ENCODE data around the gene LRRC8A. TPM values are rescaled to one million over a fixed set of nuclear protein-coding genes. Genes with fewer than 3 reads are reported as not detected.
"Not testable (repeated sequence)": the region's sequence is repeated elsewhere in the genome, so short reads cannot be mapped to it uniquely, and the experiment has no call there.

Gene LRRC8A
- total and polyA plus RNA-seq, 12 donors = 13.2 to 45.1 (median 19.6) TPM

DNA sequence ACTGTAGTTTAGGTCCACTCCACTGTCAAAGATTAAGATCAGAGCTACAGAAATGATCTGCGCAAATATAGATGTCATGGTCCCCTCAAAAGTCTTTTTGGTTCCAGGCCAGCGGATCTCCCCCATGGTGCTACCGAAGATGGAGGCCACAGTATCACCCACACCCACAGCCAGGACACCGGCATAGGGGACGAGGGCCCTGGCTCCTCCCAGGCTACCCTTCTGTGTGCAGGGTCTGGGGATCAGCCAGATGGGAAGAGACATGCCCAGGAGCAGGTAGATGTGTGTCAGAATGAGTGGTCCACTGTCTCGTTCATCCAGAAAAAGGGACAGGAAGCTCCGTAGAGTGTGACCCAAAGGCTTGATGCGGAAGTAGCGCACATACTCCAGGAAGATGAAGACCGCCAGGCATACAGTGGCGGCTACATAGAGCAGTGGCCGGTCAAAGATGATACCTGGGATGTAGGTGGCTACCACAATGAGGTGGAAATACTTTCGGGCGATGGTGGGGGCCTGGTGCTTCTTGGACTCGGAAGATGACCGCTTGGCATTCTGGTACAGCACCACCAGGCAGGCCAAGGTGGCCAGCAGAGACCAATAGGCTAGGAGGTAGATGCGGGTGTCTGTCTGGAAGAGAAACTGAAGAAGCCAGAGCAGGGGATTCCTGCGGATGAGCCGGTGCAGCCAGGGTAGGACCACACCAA is 64.0 kb downstream of the LRRC8A start:
- Histone ChIP-seq H3K4me3 (peak overlapping the region in 3 of 10 donors; percentile 77 to 90 (median 79)), H3K36me3 (peaks cover 0 to 58% (median 7%) of the 10 kb centered on the region in 9 donors), H3K9me3 (no peaks in the 10 kb centered on the region), H3K4me1 (peaks cover 9 to 62% (median 39%) of the 10 kb centered on the region in 9 donors), H3K27me3 (no peaks in the 10 kb centered on the region), H3K27ac (peak overlapping the region in 1 of 10 donors; percentile 96)
- ATAC-seq (no peak), DNase-seq (no peak)
- intact Hi-C loops (cut with DNase I) = loop anchor here in 1 of 10 donors (10.0 kb wide), 1 partner anchor 261 kb away; the partner anchor contains the start of gene SET
- WGBS, 2 donors = 96 to 97% methylated on average over 19 of the region's 19 CpGs
- TF ChIP-seq, protein P1, sequence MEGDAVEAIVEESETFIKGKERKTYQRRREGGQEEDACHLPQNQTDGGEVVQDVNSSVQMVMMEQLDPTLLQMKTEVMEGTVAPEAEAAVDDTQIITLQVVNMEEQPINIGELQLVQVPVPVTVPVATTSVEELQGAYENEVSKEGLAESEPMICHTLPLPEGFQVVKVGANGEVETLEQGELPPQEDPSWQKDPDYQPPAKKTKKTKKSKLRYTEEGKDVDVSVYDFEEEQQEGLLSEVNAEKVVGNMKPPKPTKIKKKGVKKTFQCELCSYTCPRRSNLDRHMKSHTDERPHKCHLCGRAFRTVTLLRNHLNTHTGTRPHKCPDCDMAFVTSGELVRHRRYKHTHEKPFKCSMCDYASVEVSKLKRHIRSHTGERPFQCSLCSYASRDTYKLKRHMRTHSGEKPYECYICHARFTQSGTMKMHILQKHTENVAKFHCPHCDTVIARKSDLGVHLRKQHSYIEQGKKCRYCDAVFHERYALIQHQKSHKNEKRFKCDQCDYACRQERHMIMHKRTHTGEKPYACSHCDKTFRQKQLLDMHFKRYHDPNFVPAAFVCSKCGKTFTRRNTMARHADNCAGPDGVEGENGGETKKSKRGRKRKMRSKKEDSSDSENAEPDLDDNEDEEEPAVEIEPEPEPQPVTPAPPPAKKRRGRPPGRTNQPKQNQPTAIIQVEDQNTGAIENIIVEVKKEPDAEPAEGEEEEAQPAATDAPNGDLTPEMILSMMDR (IDR thresholded peaks at IDR 0.05) = no peak

DNA sequence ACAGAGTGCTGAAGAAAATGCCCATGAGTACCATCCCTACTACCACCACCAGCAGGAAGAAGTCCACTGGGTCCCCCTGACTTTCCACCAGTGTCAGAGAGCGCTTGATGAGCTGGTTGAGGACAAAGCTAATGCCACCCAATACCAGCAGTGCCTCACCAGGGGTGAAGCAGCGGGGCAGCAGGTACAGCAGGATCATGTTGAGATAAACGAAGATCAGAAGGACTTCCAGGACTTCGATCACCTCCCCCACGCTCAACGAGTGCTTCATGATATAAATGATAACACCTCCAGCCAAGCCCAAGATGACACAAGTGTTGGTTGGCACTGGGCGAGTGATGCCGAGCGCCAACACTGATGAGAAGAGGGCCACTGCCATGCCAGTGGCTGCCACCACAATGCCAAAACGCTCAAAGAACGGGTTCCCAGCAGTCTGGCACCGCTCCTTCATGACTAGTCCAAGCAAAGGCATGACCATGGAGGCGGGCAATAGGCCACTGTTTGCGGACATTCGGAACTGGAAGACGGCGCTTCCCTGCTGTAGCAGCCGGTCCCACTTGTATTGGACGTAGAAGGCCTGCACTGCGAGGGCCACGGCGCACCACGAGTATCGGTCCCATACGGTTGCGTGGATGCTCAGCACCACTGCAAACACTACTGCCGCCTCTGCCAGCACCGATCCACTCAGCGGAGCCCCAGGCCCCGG is 64.8 kb downstream of the LRRC8A start:
- no peaks in the 10 kb centered on the region for H3K27me3 ChIP-seq
- ATAC-seq (peak; percentile 14 to 61 (median 37)), DNase-seq (peak; percentile 12 to 21)
- WGBS, 2 donors = 21 to 23% methylated on average over 30 of the region's 30 CpGs
- H3K27ac ChIP-seq = peak overlapping the region; percentile 73 to 96 (median 93)
- H3K4me3 ChIP-seq = peak overlapping the region; percentile 73 to 96 (median 85)
- peaks cover 9 to 54% (median 33%) of the 10 kb centered on the region in 9 donors for H3K4me1 ChIP-seq
- intact Hi-C loops (cut with DNase I) = loop anchor here in 1 of 10 donors (10.0 kb wide), 1 partner anchor 262 kb away; the partner anchor contains the start of gene SET
- TF ChIP-seq, protein P1 (IDR thresholded peaks at IDR 0.05) = no peak
- H3K9me3 ChIP-seq = no peaks in the 10 kb centered on the region
- peaks cover 0 to 60% (median 7%) of the 10 kb centered on the region in 9 donors for H3K36me3 ChIP-seq

DNA sequence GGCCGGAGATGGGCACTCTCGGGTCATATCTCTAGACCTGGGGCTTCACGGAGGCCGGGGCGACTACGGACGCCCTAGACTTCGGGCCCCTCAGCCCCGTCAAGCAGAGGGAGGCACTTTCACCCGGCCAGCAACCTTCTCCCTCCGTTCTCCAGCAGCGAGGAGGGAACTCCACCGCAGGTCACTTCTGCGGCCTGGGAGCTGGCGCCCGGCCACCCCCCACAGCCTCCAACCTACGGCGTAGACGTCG is 65.3 kb downstream of the LRRC8A start:
- Histone ChIP-seq H3K9me3 (no peaks in the 10 kb centered on the region), H3K27ac (peak overlapping the region; percentile 73 to 96 (median 93)), H3K27me3 (no peaks in the 10 kb centered on the region), H3K36me3 (peaks cover 0 to 63% (median 12%) of the 10 kb centered on the region in 9 donors), H3K4me1 (peaks cover 9 to 50% (median 30%) of the 10 kb centered on the region in 9 donors), H3K4me3 (peak overlapping the region; percentile 73 to 96 (median 85))
- intact Hi-C loops (cut with DNase I) = loop anchor here in 1 of 10 donors (10.0 kb wide), 1 partner anchor 262 kb away; the partner anchor contains the start of gene SET
- ATAC-seq (peak in 1 of 8 donors; percentile 48), DNase-seq (no peak)
- TF ChIP-seq, protein P1 (IDR thresholded peaks at IDR 0.05) = no peak
- 0 to 1% methylated on average over 20 of the region's 20 CpGs for WGBS, 2 donors

DNA sequence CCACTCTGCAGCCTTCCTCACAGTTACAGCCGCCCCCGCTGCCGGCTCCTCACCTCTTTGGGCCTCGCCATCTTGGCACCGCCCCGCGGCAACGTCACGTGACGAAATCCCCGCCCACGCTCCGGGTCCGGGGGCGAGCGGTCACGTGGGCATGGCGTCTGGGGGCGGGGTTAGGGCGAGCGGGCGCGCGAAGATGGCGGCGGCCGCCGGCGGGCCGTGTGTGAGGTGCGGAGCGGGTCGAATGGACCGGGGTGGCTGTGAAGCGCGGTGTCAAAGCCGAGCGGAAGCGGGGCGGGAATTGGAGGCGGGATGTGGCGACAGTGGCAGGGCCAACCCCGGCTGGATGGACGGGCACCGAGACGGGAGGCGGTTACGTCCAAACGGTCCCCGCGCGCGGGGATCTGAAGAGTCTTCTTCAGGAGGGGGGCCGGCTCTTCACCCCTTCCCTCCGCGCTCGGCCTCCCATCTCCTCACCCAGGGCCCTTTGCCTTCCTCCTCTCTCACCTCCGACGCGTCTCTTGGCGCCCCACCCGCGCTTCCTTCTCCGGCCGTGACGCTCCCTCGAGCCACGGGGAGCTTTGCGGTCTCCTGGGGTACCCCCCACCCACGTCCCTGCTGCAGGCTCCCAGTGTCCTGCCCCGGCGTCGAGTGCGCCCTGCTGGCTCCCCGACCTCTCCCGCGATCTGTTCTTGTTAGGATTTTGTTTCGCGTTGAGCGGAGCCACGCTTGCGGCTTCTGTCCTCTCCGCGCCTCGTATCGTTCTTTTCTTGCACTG is 65.8 kb downstream of the LRRC8A start, which contains the start of the genes DOLK and NUP188:
Gene DOLK (minus strand): TSS at position 77 of the 775 bp plus-strand sequence. CDS start 300 bp downstream, outside the sequence.
Gene NUP188 (plus strand): TSS at position 173 of the 775 bp plus-strand sequence. CDS start 21 bp downstream, at position 194.
- DNase-seq (peak; percentile 97 to 99), ATAC-seq (peak; percentile 89 to 96 (median 94))
- no peaks in the 10 kb centered on the region for H3K27me3 ChIP-seq
- peaks cover 0 to 64% (median 15%) of the 10 kb centered on the region in 9 donors for H3K36me3 ChIP-seq
- H3K27ac ChIP-seq = peak within 1 kb of the TSS; percentile 73 to 96 (median 93)
- WGBS, 2 donors = 0 to 1% methylated on average over 82 to 86 of the region's 86 CpGs
- H3K4me3 ChIP-seq = peak within 1 kb of the TSS; percentile 73 to 96 (median 85)
- intact Hi-C loops (cut with DNase I) = loop anchor here in 1 of 10 donors (10.0 kb wide), 1 partner anchor 263 kb away; the partner anchor contains the start of gene SET
- no peaks in the 10 kb centered on the region for H3K9me3 ChIP-seq
- TF ChIP-seq, protein P1 (IDR thresholded peaks at IDR 0.05) = no peak
- peaks cover 9 to 44% (median 29%) of the 10 kb centered on the region in 9 donors for H3K4me1 ChIP-seq

DNA sequence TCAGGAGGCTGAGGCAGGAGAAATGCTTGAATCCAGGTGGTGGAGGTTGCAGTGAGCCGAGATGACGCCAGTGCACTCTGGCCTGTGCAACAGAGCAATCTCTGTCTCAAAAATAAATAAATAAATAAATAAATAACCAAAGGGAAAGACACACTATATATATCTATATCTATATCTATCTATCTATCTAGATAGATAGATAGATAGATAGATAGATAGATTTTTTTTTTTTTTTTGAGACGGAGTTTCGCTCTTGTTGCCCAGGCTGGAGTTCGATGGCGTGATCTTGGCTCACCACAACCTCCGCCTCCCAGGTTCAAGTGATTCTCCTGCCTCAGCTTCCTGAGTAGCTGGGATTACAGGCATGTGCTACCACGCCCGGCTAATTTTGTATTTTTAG is 79.5 kb downstream of the LRRC8A start:
- DNase-seq; H3K27ac ChIP-seq; H3K9me3 ChIP-seq; H3K4me3 ChIP-seq; ATAC-seq; H3K27me3 ChIP-seq; H3K4me1 ChIP-seq; intact Hi-C loops (cut with DNase I): not testable (repeated sequence)
- WGBS, 2 donors = 94 to 97% methylated on average over 9 of the region's 9 CpGs
- peaks cover 0 to 95% (median 46%) of the 10 kb centered on the region in 9 donors for H3K36me3 ChIP-seq
